Measurements from ENCODE around the gene GNS. TPM values are rescaled to one million over a fixed set of nuclear protein-coding genes. Genes with fewer than 3 reads are reported as not detected.
A peak's percentile ranks its signal among the peaks of the same experiment; 100 is the strongest.
"Not testable (repeated sequence)": the region's sequence is repeated elsewhere in the genome, so short reads cannot be mapped to it uniquely, and the experiment has no call there.

GNS gene
- polyA plus RNA-seq, 3 donors, result 157 to 181 (median 172) TPM

- no peak for DNase-seq (ENCODE audit: extremely low read depth in 1 of 11, low read depth in 9 of 11, low spot score in 4 of 11)
Observed at GRCh38 chr12:64716371-64716770, 42.8 kb downstream of the GNS start.

GRCh38 chr12:64714551-64714968 is 44.6 kb downstream of the GNS start:
- no peak for DNase-seq (ENCODE audit: extremely low read depth in 1 of 11, low read depth in 9 of 11, low spot score in 4 of 11)

GRCh38 chr12:64713376-64713775 is 45.8 kb downstream of the GNS start:
- no peak for DNase-seq (ENCODE audit: extremely low read depth in 1 of 11, low read depth in 9 of 11, low spot score in 4 of 11)

GRCh38 chr12:64709429-64709828 is 49.8 kb downstream of the GNS start:
- no peak for DNase-seq (ENCODE audit: extremely low read depth in 1 of 11, low read depth in 9 of 11, low spot score in 4 of 11)

GRCh38 chr12:64707926-64708325 is 51.3 kb downstream of the GNS start:
- DNase-seq (ENCODE audit: extremely low read depth in 1 of 11, low read depth in 9 of 11, low spot score in 4 of 11), result no peak

- DNase-seq (ENCODE audit: extremely low read depth in 1 of 11, low read depth in 9 of 11, low spot score in 4 of 11), result no peak
Observed at GRCh38 chr12:64707362-64707761, 51.8 kb downstream of the GNS start.

- no peak for DNase-seq (ENCODE audit: extremely low read depth in 1 of 11, low read depth in 9 of 11, low spot score in 4 of 11)
Observed at GRCh38 chr12:64706857-64707256, 52.3 kb downstream of the GNS start.

GRCh38 chr12:64706306-64706705 is 52.9 kb downstream of the GNS start:
- no peak for DNase-seq (ENCODE audit: extremely low read depth in 1 of 11, low read depth in 9 of 11, low spot score in 4 of 11)

GRCh38 chr12:64701283-64701682 is 57.9 kb downstream of the GNS start:
- no peak for DNase-seq (ENCODE audit: extremely low read depth in 1 of 11, low read depth in 9 of 11, low spot score in 4 of 11)

GRCh38 chr12:64700532-64700931 is 58.7 kb downstream of the GNS start:
- DNase-seq (ENCODE audit: extremely low read depth in 1 of 11, low read depth in 9 of 11, low spot score in 4 of 11), result no peak

GRCh38 chr12:64699504-64700115 is 59.6 kb downstream of the GNS start:
- DNase-seq (ENCODE audit: extremely low read depth in 1 of 11, low read depth in 9 of 11, low spot score in 4 of 11), result no peak

- DNase-seq (ENCODE audit: extremely low read depth in 1 of 11, low read depth in 9 of 11, low spot score in 4 of 11), result peak in 2 of 11 donors; percentile 34 to 40
Observed at GRCh38 chr12:64696080-64696741, 63.0 kb downstream of the GNS start.

- no peak for DNase-seq (ENCODE audit: extremely low read depth in 1 of 11, low read depth in 9 of 11, low spot score in 4 of 11)
Observed at GRCh38 chr12:64695550-64695949, 63.7 kb downstream of the GNS start.

- no peak for DNase-seq (ENCODE audit: extremely low read depth in 1 of 11, low read depth in 9 of 11, low spot score in 4 of 11)
Observed at GRCh38 chr12:64694130-64695040, 64.8 kb downstream of the GNS start.

GRCh38 chr12:64691795-64692583 is 67.2 kb downstream of the GNS start:
- peak in 5 of 11 donors; percentile 24 to 74 (median 51) for DNase-seq (ENCODE audit: extremely low read depth in 1 of 11, low read depth in 9 of 11, low spot score in 4 of 11)

- DNase-seq (ENCODE audit: extremely low read depth in 1 of 11, low read depth in 9 of 11, low spot score in 4 of 11), result peak in 2 of 11 donors; percentile 42 to 43
Observed at GRCh38 chr12:64691227-64691794, 67.9 kb downstream of the GNS start.

GRCh38 chr12:64690236-64690635 is 69.0 kb downstream of the GNS start:
- not testable (repeated sequence) for DNase-seq (ENCODE audit: extremely low read depth in 1 of 11, low read depth in 9 of 11, low spot score in 4 of 11)

- no peak for DNase-seq (ENCODE audit: extremely low read depth in 1 of 11, low read depth in 9 of 11, low spot score in 4 of 11)
Observed at GRCh38 chr12:64688715-64689114, 70.5 kb downstream of the GNS start.

- DNase-seq (ENCODE audit: extremely low read depth in 1 of 11, low read depth in 9 of 11, low spot score in 4 of 11), result no peak
Observed at GRCh38 chr12:64688219-64688618, 71.0 kb downstream of the GNS start.
